Measurements from ENCODE around the gene SOHLH1. TPM values are rescaled to one million over a fixed set of nuclear protein-coding genes. Genes with fewer than 3 reads are reported as not detected.

SOHLH1 gene
- total RNA-seq, 1 donor from 2014 or later = 0.18 TPM

- H3K4me1 Mint-ChIP-seq (ENCODE audit: unreplicated experiment) = no peaks in the 10 kb centered on the region
- no peak for DNase-seq (ENCODE audit: low spot score)
- H3K27me3 Mint-ChIP-seq (ENCODE audit: unreplicated experiment) = peaks cover 18% of the 10 kb centered on the region
- H3K27ac Mint-ChIP-seq (ENCODE audit: unreplicated experiment) = no peak overlapping the region
- no peak for TF ChIP-seq CTCF (IDR thresholded peaks at IDR 0.05; ENCODE audit: unreplicated experiment)
- no peak overlapping the region for H3K4me3 Mint-ChIP-seq (ENCODE audit: unreplicated experiment)
- no peaks in the 10 kb centered on the region for H3K9me3 Mint-ChIP-seq (ENCODE audit: unreplicated experiment)
- no peaks in the 10 kb centered on the region for H3K36me3 Mint-ChIP-seq (ENCODE audit: low read depth, unreplicated experiment)
These were observed 12.1 kb upstream of the SOHLH1 start for GRCh38 chr9:135711391-135711790.

DNA sequence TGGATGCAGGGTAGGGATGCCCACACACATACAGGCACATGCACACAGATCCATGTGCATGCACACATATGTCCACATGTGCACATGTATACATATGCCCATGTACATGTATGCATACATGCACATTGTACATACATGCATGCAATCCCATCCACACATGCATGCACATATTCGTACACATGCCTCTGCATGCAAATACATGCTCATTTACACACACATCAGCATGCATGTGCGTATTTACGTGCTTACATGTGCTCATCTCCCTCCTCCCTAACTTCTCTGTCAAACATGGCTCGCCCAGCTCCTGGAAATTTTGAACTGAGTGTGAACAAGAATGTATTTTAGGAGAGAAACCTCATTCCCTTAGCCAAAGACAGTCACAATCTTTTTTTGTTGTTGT lies 8.9 kb upstream of the SOHLH1 start:
- no peak overlapping the region for H3K4me3 Mint-ChIP-seq (ENCODE audit: unreplicated experiment)
- no peak overlapping the region for H3K27ac Mint-ChIP-seq (ENCODE audit: unreplicated experiment)
- H3K36me3 Mint-ChIP-seq (ENCODE audit: low read depth, unreplicated experiment) = no peaks in the 10 kb centered on the region
- H3K27me3 Mint-ChIP-seq (ENCODE audit: unreplicated experiment) = peaks cover 13% of the 10 kb centered on the region
- DNase-seq (ENCODE audit: low spot score) = no peak
- H3K4me1 Mint-ChIP-seq (ENCODE audit: unreplicated experiment) = no peaks in the 10 kb centered on the region
- no peaks in the 10 kb centered on the region for H3K9me3 Mint-ChIP-seq (ENCODE audit: unreplicated experiment)
- TF ChIP-seq CTCF (IDR thresholded peaks at IDR 0.05; ENCODE audit: unreplicated experiment) = no peak

DNA sequence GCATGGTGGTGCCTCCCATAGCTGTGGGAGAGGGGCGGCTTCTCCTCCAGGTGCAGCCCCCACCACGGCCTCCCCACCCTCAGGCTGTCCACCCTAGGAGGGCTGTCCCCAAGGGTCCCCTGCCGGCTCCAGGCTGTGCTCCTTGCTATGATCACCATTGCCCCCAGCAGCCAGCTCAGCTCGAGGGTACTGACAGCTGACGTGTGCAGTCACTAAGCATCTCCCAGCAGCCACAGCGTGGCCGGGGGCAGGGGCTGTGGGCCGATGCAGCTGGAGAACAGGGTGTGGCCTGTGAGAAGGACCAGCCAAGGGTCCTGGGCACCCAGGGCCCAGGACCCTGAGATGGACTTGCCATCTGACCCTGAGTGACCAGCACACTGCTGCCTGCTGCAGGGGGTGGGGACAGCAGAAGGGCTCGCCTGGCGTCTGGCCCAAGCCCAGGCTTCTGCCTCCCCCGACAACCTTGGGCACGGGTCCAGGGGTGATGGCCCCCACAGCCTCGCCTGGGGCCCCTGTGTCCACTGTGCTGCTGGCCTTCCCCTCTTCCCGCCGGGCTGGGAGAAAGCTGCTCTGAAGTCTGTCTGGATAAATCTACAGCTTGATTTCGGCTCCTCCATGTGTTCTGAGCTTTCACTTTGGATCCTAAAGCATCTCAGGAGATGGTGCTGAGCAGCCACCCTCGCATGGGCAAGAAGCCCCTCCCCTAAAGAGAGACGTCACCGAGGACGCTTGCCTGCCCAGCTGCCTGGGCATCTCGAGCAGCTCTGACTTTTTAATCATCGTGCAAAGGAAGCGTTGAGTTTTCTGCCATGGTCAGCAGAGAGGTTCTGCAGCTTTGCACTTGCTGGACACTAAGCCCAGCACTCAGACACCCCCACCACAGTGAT lies 8.2 kb upstream of the SOHLH1 start:
- TF ChIP-seq CTCF (IDR thresholded peaks at IDR 0.05; ENCODE audit: unreplicated experiment) = no peak
- no peaks in the 10 kb centered on the region for H3K4me1 Mint-ChIP-seq (ENCODE audit: unreplicated experiment)
- H3K27ac Mint-ChIP-seq (ENCODE audit: unreplicated experiment) = no peak overlapping the region
- H3K27me3 Mint-ChIP-seq (ENCODE audit: unreplicated experiment) = peaks cover 12% of the 10 kb centered on the region
- no peak overlapping the region for H3K4me3 Mint-ChIP-seq (ENCODE audit: unreplicated experiment)
- no peaks in the 10 kb centered on the region for H3K36me3 Mint-ChIP-seq (ENCODE audit: low read depth, unreplicated experiment)
- H3K9me3 Mint-ChIP-seq (ENCODE audit: unreplicated experiment) = no peaks in the 10 kb centered on the region
- DNase-seq (ENCODE audit: low spot score) = no peak

GRCh38 chr9:135706288-135706687 lies 7.0 kb upstream of the SOHLH1 start:
- no peaks in the 10 kb centered on the region for H3K9me3 Mint-ChIP-seq (ENCODE audit: unreplicated experiment)
- no peak for TF ChIP-seq CTCF (IDR thresholded peaks at IDR 0.05; ENCODE audit: unreplicated experiment)
- H3K27me3 Mint-ChIP-seq (ENCODE audit: unreplicated experiment) = peaks cover 12% of the 10 kb centered on the region

GRCh38 chr9:135705376-135705775 lies 6.1 kb upstream of the SOHLH1 start:
- Mint-ChIP-seq H3K36me3 (ENCODE audit: low read depth, unreplicated experiment) (no peaks in the 10 kb centered on the region), H3K4me1 (ENCODE audit: unreplicated experiment) (no peaks in the 10 kb centered on the region), H3K27me3 (ENCODE audit: unreplicated experiment) (peaks cover 12% of the 10 kb centered on the region), H3K4me3 (ENCODE audit: unreplicated experiment) (no peak overlapping the region), H3K27ac (ENCODE audit: unreplicated experiment) (no peak overlapping the region), H3K9me3 (ENCODE audit: unreplicated experiment) (no peaks in the 10 kb centered on the region)
- no peak for DNase-seq (ENCODE audit: low spot score)
- no peak for TF ChIP-seq CTCF (IDR thresholded peaks at IDR 0.05; ENCODE audit: unreplicated experiment)

More at GRCh38 chr9:135706288-135706687, 7.0 kb upstream of the SOHLH1 start:
- Mint-ChIP-seq H3K36me3 (ENCODE audit: low read depth, unreplicated experiment) (no peaks in the 10 kb centered on the region), H3K4me3 (ENCODE audit: unreplicated experiment) (no peak overlapping the region), H3K27ac (ENCODE audit: unreplicated experiment) (no peak overlapping the region), H3K4me1 (ENCODE audit: unreplicated experiment) (no peaks in the 10 kb centered on the region)
- no peak for DNase-seq (ENCODE audit: low spot score)

Measured in endothelial cell (in vitro differentiated cells).